ENCODE measurements around the gene PDCD2.
A peak's percentile ranks its signal among the peaks of the same experiment; 100 is the strongest.

The PDCD2 gene

DNA sequence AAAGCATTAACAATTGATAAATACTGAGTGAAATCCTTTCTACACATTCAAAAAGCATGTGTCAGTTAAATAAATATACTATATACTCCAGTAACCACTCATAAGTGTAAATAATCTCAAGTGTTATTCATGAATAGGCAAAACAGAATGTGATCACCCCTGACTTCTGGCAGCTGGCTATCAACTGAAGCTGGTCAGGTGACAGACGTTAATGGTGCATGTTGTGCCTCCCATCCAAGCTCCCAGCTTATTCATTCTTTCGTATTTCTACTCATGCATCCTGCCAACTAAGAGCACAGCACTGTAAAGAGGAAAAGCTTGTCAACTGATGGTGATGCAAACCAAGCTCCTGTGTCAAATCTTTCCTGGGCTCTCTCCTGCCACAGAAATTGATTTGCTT is 39.0 kb downstream of the PDCD2 start:
- no peak for TF ChIP-seq CTCF (conservative IDR thresholded peaks at IDR 0.05; ENCODE audit: control insufficient read depth, insufficient read depth, low read depth, low read length)
- no peak for DNase-seq (ENCODE audit: low read depth)
- no peak overlapping the region for H3K4me3 ChIP-seq (ENCODE audit: control insufficient read depth, low read depth, low read length)

- no peak overlapping the region for H3K4me3 ChIP-seq (ENCODE audit: control insufficient read depth, low read depth, low read length)
- peak; percentile 33 for DNase-seq (ENCODE audit: low read depth)
- TF ChIP-seq CTCF (conservative IDR thresholded peaks at IDR 0.05; ENCODE audit: control insufficient read depth, insufficient read depth, low read depth, low read length) = no peak
Measured at GRCh38 chr6:170542031-170542719, 42.3 kb downstream of the PDCD2 start.

- DNase-seq (ENCODE audit: low read depth) = no peak
- no peak for TF ChIP-seq CTCF (conservative IDR thresholded peaks at IDR 0.05; ENCODE audit: control insufficient read depth, insufficient read depth, low read depth, low read length)
- no peak overlapping the region for H3K4me3 ChIP-seq (ENCODE audit: control insufficient read depth, low read depth, low read length)
Measured at GRCh38 chr6:170537329-170537728, 47.1 kb downstream of the PDCD2 start.

GRCh38 chr6:170536671-170537070 is 47.8 kb downstream of the PDCD2 start:
- H3K4me3 ChIP-seq (ENCODE audit: control insufficient read depth, low read depth, low read length) = no peak overlapping the region
- TF ChIP-seq CTCF (conservative IDR thresholded peaks at IDR 0.05; ENCODE audit: control insufficient read depth, insufficient read depth, low read depth, low read length) = no peak
- no peak for DNase-seq (ENCODE audit: low read depth)

DNA sequence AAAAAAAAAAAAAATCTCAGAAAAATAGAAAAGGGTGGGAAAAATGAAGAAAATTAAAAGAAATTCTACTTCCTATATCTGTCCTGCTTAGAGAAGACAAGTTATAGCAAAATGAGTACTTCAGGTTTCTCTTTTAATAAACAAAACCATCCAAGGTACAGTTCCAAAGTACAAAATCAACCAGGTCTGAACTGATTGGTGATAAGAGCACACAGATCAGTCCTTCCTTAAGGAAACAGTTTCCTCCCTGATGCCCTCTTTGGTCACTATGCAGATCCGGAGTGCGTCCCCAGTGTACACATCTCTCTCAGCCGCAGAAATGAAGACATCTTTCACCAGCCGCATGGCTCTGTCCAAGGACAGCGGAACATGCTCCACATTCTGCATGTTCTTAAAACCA is 49.4 kb downstream of the PDCD2 start:
- no peak for DNase-seq (ENCODE audit: low read depth)
- no peak overlapping the region for H3K4me3 ChIP-seq (ENCODE audit: control insufficient read depth, low read depth, low read length)
- no peak for TF ChIP-seq CTCF (conservative IDR thresholded peaks at IDR 0.05; ENCODE audit: control insufficient read depth, insufficient read depth, low read depth, low read length)

- no peak overlapping the region for H3K4me3 ChIP-seq (ENCODE audit: control insufficient read depth, low read depth, low read length)
- no peak for TF ChIP-seq CTCF (conservative IDR thresholded peaks at IDR 0.05; ENCODE audit: control insufficient read depth, insufficient read depth, low read depth, low read length)
- DNase-seq (ENCODE audit: low read depth) = no peak
Measured at GRCh38 chr6:170533792-170534191, 50.6 kb downstream of the PDCD2 start.

All from fibroblast of mammary gland (primary cell).